ENCODE data around the gene ZBTB8B. TPM values are rescaled to one million over a fixed set of nuclear protein-coding genes. Genes with fewer than 3 reads are reported as not detected.

The ZBTB8B gene
- total RNA-seq, 5 donors from 2014 or later (not counting 1 experiment from before 2014, with no cell fraction given), result 0.03 TPM; not detected in 4

GRCh38 chr1:32465578-32465933, 684 bp downstream of the ZBTB8B start:
- H3K27me3 Mint-ChIP-seq, result peaks cover 59 to 60% of the 10 kb centered on the region in 2 donors
- WGBS (ENCODE audit: insufficient coverage), result 38% methylated on average over 8 of the region's 11 CpGs
- DNase-seq (no peak), ATAC-seq (replicated peaks in 1 of 4) (no peak)
- Histone ChIP-seq H3K4me3 (ENCODE audit: control insufficient read depth in 1 of 2, extremely low read depth in 1 of 2, low read length in 1 of 2) (peak overlapping the region in 1 of 2 donors; percentile 39), H3K4me1 (ENCODE audit: control insufficient read depth in 1 of 2, extremely low read depth in 1 of 2, insufficient read depth in 2 of 2, low read length in 2 of 2) (peaks cover 0 to 20% of the 10 kb centered on the region in 2 experiments), H3K27ac (ENCODE audit: low read length) (no peak overlapping the region), H3K27me3 (replicated peaks in 1 of 2; ENCODE audit: control insufficient read depth in 2 of 2, extremely low read depth in 1 of 2, insufficient read depth in 2 of 2, low read length in 1 of 2) (peaks cover 4 to 73% of the 10 kb centered on the region in 2 experiments), H3K36me3 (ENCODE audit: control insufficient read depth in 2 of 2, extremely low read depth in 1 of 2, insufficient read depth in 1 of 2, low read length in 1 of 2) (no peaks in the 10 kb centered on the region), H3K9me3 (no peaks in the 10 kb centered on the region)
- H3K36me3 Mint-ChIP-seq, result no peaks in the 10 kb centered on the region
- no peak overlapping the region for H3K27ac Mint-ChIP-seq
- peaks cover 15 to 18% (median 16%) of the 10 kb centered on the region in 3 donors for H3K4me1 Mint-ChIP-seq
- H3K4me3 Mint-ChIP-seq, result peak overlapping the region; percentile 61 to 70 (median 70)
- POLR2A ChIA-PET, result no interaction called here
- no peaks in the 10 kb centered on the region for H3K9me3 Mint-ChIP-seq
- CTCF ChIA-PET, result no interaction called here

- H3K27ac ChIP-seq (ENCODE audit: low read length), result no peak overlapping the region
These were observed 1.9 kb downstream of the ZBTB8B start for GRCh38 chr1:32466761-32467160.

GRCh38 chr1:32468791-32469190, 3.9 kb downstream of the ZBTB8B start:
- Histone ChIP-seq H3K9me3 (no peaks in the 10 kb centered on the region), H3K27ac (ENCODE audit: low read length) (no peak overlapping the region), H3K4me3 (ENCODE audit: control insufficient read depth in 1 of 2, extremely low read depth in 1 of 2, low read length in 1 of 2) (no peak overlapping the region), H3K27me3 (replicated peaks in 1 of 2; ENCODE audit: control insufficient read depth in 2 of 2, extremely low read depth in 1 of 2, insufficient read depth in 2 of 2, low read length in 1 of 2) (peaks cover 4 to 71% of the 10 kb centered on the region in 2 experiments), H3K36me3 (ENCODE audit: control insufficient read depth in 2 of 2, extremely low read depth in 1 of 2, insufficient read depth in 1 of 2, low read length in 1 of 2) (no peaks in the 10 kb centered on the region), H3K4me1 (ENCODE audit: control insufficient read depth in 1 of 2, extremely low read depth in 1 of 2, insufficient read depth in 2 of 2, low read length in 2 of 2) (peaks cover 0 to 20% of the 10 kb centered on the region in 2 experiments)
- Mint-ChIP-seq H3K4me1 (peaks cover 15 to 18% (median 16%) of the 10 kb centered on the region in 3 donors), H3K36me3 (no peaks in the 10 kb centered on the region), H3K4me3 (no peak overlapping the region), H3K27ac (no peak overlapping the region), H3K27me3 (peaks cover 43 to 51% of the 10 kb centered on the region in 2 donors), H3K9me3 (no peaks in the 10 kb centered on the region)
- POLR2A ChIA-PET, result interaction anchor here in 1 of 2 donors (0.7 kb wide), 1 partner anchor 784 kb away, joined by 3 read pairs; no protein-coding TSS in a partner anchor
- CTCF ChIA-PET, result no interaction called here
- DNase-seq (no peak), ATAC-seq (replicated peaks in 1 of 4) (no peak)
- WGBS (ENCODE audit: insufficient coverage), result 97% methylated on average over 5 of the region's 8 CpGs

More at GRCh38 chr1:32466761-32467160, 1.9 kb downstream of the ZBTB8B start:
- H3K4me3 Mint-ChIP-seq, result no peak overlapping the region
- H3K27me3 Mint-ChIP-seq, result peaks cover 58 to 60% of the 10 kb centered on the region in 2 donors
- H3K36me3 ChIP-seq (ENCODE audit: control insufficient read depth in 2 of 2, extremely low read depth in 1 of 2, insufficient read depth in 1 of 2, low read length in 1 of 2), result no peaks in the 10 kb centered on the region
- no peaks in the 10 kb centered on the region for H3K36me3 Mint-ChIP-seq
- ChIA-PET CTCF (no interaction called here), POLR2A (interaction anchor here in 1 of 2 donors (0.7 kb wide), 1 partner anchor 205 kb away, joined by 9 read pairs; no protein-coding TSS in a partner anchor)
- H3K4me1 Mint-ChIP-seq, result peaks cover 15 to 18% (median 16%) of the 10 kb centered on the region in 3 donors
- H3K27ac Mint-ChIP-seq, result no peak overlapping the region
- 100% methylated on average over 1 of the region's 4 CpGs for WGBS (ENCODE audit: insufficient coverage)
- no peak for DNase-seq
- no peaks in the 10 kb centered on the region for H3K9me3 Mint-ChIP-seq
- no peak for ATAC-seq (replicated peaks in 1 of 4)
- no peak overlapping the region for H3K4me3 ChIP-seq (ENCODE audit: control insufficient read depth in 1 of 2, extremely low read depth in 1 of 2, low read length in 1 of 2)
- H3K4me1 ChIP-seq (ENCODE audit: control insufficient read depth in 1 of 2, extremely low read depth in 1 of 2, insufficient read depth in 2 of 2, low read length in 2 of 2), result peaks cover 0 to 20% of the 10 kb centered on the region in 2 experiments
- no peaks in the 10 kb centered on the region for H3K9me3 ChIP-seq
- peaks cover 4 to 71% of the 10 kb centered on the region in 2 experiments for H3K27me3 ChIP-seq (replicated peaks in 1 of 2; ENCODE audit: control insufficient read depth in 2 of 2, extremely low read depth in 1 of 2, insufficient read depth in 2 of 2, low read length in 1 of 2)

GRCh38 chr1:32470431-32470830, 5.6 kb downstream of the ZBTB8B start:
- H3K36me3 ChIP-seq (ENCODE audit: control insufficient read depth in 2 of 2, extremely low read depth in 1 of 2, insufficient read depth in 1 of 2, low read length in 1 of 2), result no peaks in the 10 kb centered on the region
- ATAC-seq (replicated peaks in 1 of 4), result no peak
- Mint-ChIP-seq H3K27me3 (peaks cover 32 to 45% of the 10 kb centered on the region in 2 donors), H3K9me3 (no peaks in the 10 kb centered on the region), H3K4me3 (no peak overlapping the region), H3K27ac (no peak overlapping the region), H3K36me3 (no peaks in the 10 kb centered on the region), H3K4me1 (peaks cover 3 to 6% (median 4%) of the 10 kb centered on the region in 3 donors)
- H3K4me3 ChIP-seq (ENCODE audit: control insufficient read depth in 1 of 2, extremely low read depth in 1 of 2, low read length in 1 of 2), result no peak overlapping the region
- DNase-seq, result no peak
- WGBS (ENCODE audit: insufficient coverage), result 93% methylated on average over 2 of the region's 11 CpGs
- H3K27me3 ChIP-seq (replicated peaks in 1 of 2; ENCODE audit: control insufficient read depth in 2 of 2, extremely low read depth in 1 of 2, insufficient read depth in 2 of 2, low read length in 1 of 2), result peaks cover 4 to 67% of the 10 kb centered on the region in 2 experiments
- H3K4me1 ChIP-seq (ENCODE audit: control insufficient read depth in 1 of 2, extremely low read depth in 1 of 2, insufficient read depth in 2 of 2, low read length in 2 of 2), result peaks cover 0 to 4% of the 10 kb centered on the region in 2 experiments
- H3K27ac ChIP-seq (ENCODE audit: low read length), result no peak overlapping the region
- POLR2A ChIA-PET, result interaction anchor here in 1 of 2 donors (0.5 kb wide), 1 partner anchor 37 kb away, joined by 3 read pairs; no protein-coding TSS in a partner anchor
- CTCF ChIA-PET, result no interaction called here
- H3K9me3 ChIP-seq, result no peaks in the 10 kb centered on the region

GRCh38 chr1:32470991-32471694, 6.3 kb downstream of the ZBTB8B start:
- DNase-seq, result peak in 3 of 35 experiments; percentile 8 to 12 (median 12)
- Histone ChIP-seq H3K27me3 (replicated peaks in 1 of 2; ENCODE audit: control insufficient read depth in 2 of 2, extremely low read depth in 1 of 2, insufficient read depth in 2 of 2, low read length in 1 of 2) (peaks cover 2 to 60% of the 10 kb centered on the region in 2 experiments), H3K36me3 (ENCODE audit: control insufficient read depth in 2 of 2, extremely low read depth in 1 of 2, insufficient read depth in 1 of 2, low read length in 1 of 2) (no peaks in the 10 kb centered on the region), H3K4me3 (ENCODE audit: control insufficient read depth in 1 of 2, extremely low read depth in 1 of 2, low read length in 1 of 2) (no peak overlapping the region), H3K27ac (ENCODE audit: low read length) (no peak overlapping the region), H3K4me1 (ENCODE audit: control insufficient read depth in 1 of 2, extremely low read depth in 1 of 2, insufficient read depth in 2 of 2, low read length in 2 of 2) (no peaks in the 10 kb centered on the region), H3K9me3 (no peaks in the 10 kb centered on the region)
- ChIA-PET CTCF (no interaction called here), POLR2A (interaction anchor here in 1 of 2 donors (0.5 kb wide), 1 partner anchor 36 kb away, joined by 3 read pairs; no protein-coding TSS in a partner anchor)
- no peaks in the 10 kb centered on the region for H3K9me3 Mint-ChIP-seq
- peaks cover 27 to 41% of the 10 kb centered on the region in 2 donors for H3K27me3 Mint-ChIP-seq
- H3K36me3 Mint-ChIP-seq, result no peaks in the 10 kb centered on the region
- peaks cover 0 to 2% (median 0%) of the 10 kb centered on the region in 3 donors for H3K4me1 Mint-ChIP-seq
- peak in 1 of 4 experiments; percentile 52 for ATAC-seq (replicated peaks in 1 of 4)
- H3K4me3 Mint-ChIP-seq, result no peak overlapping the region
- 57% methylated on average over 22 of the region's 28 CpGs for WGBS (ENCODE audit: insufficient coverage)
- H3K27ac Mint-ChIP-seq, result peak overlapping the region in 1 of 2 donors; percentile 51

GRCh38 chr1:32471695-32472362, 7.0 kb downstream of the ZBTB8B start:
- Mint-ChIP-seq H3K27ac (no peak overlapping the region), H3K27me3 (peaks cover 28 to 40% of the 10 kb centered on the region in 2 donors), H3K9me3 (no peaks in the 10 kb centered on the region), H3K36me3 (no peaks in the 10 kb centered on the region), H3K4me3 (no peak overlapping the region), H3K4me1 (no peaks in the 10 kb centered on the region)
- peaks cover 0 to 55% of the 10 kb centered on the region in 2 experiments for H3K27me3 ChIP-seq (replicated peaks in 1 of 2; ENCODE audit: control insufficient read depth in 2 of 2, extremely low read depth in 1 of 2, insufficient read depth in 2 of 2, low read length in 1 of 2)
- H3K9me3 ChIP-seq, result no peaks in the 10 kb centered on the region
- H3K4me3 ChIP-seq (ENCODE audit: control insufficient read depth in 1 of 2, extremely low read depth in 1 of 2, low read length in 1 of 2), result no peak overlapping the region
- 94% methylated on average over 1 of the region's 3 CpGs for WGBS (ENCODE audit: insufficient coverage)
- H3K4me1 ChIP-seq (ENCODE audit: control insufficient read depth in 1 of 2, extremely low read depth in 1 of 2, insufficient read depth in 2 of 2, low read length in 2 of 2), result no peaks in the 10 kb centered on the region
- DNase-seq, result no peak
- ChIA-PET POLR2A (no interaction called here), CTCF (no interaction called here)
- ATAC-seq (replicated peaks in 1 of 4), result no peak
- H3K36me3 ChIP-seq (ENCODE audit: control insufficient read depth in 2 of 2, extremely low read depth in 1 of 2, insufficient read depth in 1 of 2, low read length in 1 of 2), result no peaks in the 10 kb centered on the region
- H3K27ac ChIP-seq (ENCODE audit: low read length), result no peak overlapping the region

All from T-cell (primary cell).